ENCODE measurements around the gene SRGAP3.

The SRGAP3 gene

DNA sequence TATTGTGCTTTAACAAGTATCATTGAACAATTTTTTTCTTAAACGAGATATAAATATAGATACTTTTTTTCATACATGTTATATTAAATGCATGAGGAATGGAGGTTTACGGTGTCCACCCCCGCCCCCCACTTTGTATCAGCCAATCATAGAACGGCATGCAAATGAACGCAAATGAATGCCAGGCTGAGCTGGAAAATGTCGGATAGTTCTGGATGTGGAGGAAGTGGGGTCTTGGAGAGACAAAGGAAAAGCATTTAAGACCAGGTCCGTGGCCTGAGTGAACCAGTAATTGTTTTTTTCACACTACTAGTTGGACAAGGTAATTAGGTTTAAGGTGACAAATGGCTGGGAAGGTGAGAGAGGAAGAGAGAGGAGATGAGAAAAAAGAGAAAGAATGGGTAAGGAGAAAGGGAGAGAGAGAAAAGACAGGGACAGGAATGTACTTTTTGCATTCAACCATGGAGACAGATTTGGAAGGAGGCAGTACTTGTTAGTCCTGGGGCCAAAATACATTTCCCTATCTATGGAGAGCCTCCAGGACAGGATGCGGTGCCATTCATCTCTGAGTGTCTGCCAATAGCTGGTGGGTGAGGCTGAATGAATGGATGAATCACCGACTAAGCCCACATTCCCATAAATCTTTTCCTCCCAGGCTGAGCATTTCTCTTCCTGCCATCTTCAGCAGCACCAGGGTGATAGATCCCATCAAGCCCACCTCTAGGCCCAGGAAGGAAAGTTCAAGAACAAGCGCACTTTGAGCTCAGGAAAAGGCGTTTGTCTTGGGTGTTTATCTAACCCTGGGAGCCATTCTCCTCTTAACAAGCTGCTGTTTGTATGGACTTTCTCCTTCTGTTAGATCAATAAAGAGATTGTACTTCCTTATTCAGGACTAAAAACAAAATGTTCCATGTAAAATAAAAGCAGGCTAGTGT is 284.7 kb downstream of the SRGAP3 start:
- DNase-seq (ENCODE audit: low spot score), result no peak

DNA sequence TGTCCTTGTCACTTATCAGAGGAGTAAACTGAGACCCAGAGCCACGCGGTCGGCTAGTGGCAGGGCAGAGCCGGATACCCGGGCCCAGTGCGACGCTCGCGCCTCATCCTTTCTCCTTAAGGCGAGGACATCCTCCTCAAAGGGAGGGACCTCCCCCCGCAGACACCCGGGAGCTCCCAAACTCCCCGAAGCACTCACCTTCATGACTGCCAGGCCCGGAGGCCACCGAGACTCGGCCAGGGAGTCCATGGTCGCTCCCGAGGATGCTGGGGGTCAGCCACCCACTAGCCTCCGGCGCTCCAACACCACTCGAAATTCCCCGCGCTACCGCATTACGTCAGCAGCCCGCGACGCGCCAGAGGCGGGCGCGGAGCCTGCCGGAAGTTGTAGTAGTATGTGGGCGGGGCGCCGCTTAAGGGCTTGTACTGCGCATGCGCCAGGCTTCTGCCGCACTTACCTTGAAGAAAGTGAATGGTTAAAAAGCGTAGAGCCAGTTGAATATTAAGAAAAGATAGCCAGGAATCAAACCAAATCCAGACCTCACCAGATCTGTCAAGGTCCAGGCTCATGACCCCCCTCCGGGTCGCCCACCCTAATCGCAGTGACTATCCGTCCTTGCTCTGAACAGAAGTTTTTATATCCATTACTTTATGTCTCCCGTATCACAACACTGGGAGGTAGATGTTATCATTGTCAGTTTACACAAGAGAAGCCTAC is 286.2 kb downstream of the SRGAP3 start, which contains the start of gene RAD18:
Gene RAD18 (minus strand): TSS at position 336 of the 717 bp plus-strand sequence. CDS start 87 bp downstream, at position 249.
- peak; percentile 92 for DNase-seq (ENCODE audit: low spot score)

GRCh38 chr3:8962226-8962861 is 287.1 kb downstream of the SRGAP3 start:
- DNase-seq (ENCODE audit: low spot score), result no peak

DNA sequence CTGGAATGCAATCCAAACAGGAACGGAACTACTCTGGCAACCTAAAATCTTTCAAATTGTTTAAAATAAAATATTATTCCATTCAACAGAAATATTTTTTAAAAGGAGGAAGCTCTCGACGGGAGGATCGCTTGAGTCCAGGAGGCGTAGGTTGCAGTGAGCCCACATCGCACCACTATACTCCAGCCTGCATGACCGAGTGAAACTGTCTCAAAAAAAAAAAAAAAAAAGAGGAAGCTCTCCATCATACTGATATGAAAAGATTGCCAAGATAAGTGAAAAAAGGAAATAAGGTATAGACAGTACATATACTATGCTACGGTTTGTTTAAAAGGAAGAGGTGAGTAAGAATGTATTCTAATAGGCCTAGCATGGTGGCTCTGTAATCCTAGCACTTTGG is 289.8 kb downstream of the SRGAP3 start:
- no peak for DNase-seq (ENCODE audit: low spot score)

DNA sequence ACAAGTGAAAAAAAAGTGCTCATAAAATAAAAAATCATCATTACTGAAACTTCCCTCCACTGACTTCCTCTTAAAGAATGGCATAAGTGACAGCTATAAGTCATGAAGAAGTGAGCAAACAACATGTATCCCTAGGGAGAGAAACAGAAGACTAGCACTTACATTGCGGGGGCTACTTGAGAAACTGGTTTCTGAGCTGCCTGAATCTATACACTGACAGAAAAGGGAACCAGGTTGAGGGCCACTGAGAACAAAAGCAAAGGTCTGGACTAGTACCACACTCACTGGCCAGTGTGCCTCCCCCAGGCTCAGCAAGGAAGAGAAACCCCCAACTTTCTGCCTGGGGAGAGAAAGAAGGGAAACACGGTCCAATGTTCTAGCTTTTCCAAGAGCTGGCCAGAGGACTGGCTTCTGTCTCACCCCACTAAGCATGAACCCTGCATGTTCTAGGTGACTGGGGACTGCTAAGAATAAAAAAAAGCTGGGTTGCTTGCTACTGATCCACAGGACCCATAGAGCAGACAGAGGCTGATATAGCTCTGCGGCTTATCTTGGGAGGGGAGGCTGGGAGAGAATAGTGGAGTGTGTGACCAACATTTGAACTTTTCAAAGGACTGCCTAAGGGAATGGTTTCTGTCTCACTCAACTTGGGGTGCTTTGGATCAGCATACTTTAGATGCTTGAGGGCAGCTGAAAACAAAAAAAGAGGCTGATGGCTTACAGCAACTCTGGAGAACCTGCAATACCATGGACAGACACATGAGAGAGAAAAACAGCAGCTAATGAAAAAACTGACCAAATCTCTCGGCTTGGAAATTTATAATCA is 294.3 kb downstream of the SRGAP3 start:
- DNase-seq (ENCODE audit: low spot score), result no peak

GRCh38 chr3:8953313-8953712 is 296.1 kb downstream of the SRGAP3 start:
- no peak for DNase-seq (ENCODE audit: low spot score)

GRCh38 chr3:8952130-8952529 is 297.3 kb downstream of the SRGAP3 start:
- DNase-seq (ENCODE audit: low spot score), result no peak

DNA sequence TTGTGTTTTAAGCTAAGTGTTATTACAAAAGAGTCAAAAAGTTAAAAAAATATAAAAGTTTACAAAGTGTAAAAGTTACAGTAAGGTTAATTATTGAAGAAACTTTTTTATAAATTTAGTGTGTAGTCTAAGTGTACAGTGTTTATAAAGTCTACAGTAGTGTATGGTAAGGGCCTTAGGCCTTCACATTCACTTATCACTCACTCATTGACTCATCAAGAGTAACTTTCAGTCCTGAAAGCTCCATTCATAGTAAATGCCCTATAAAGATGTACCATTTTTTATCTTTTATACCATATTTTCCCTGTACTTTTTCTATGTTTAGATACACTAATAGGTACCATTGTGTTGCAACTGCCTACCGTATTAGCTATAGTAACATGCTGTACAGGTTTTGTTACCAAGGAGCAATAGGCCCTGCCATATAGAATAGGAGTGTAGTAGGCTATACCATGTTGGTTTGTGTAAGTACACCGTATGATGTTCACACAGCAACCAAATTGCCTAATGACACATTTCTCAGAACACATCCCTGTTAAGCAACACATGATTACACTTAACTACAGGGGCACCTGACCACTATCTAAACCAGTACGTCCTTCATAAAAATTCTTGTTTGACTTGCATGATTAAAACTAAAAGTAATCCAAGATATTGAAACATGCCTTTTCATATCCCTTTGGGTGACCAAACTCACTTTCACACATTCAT is 303.4 kb downstream of the SRGAP3 start:
- no peak for DNase-seq (ENCODE audit: low spot score)

GRCh38 chr3:8942746-8943488 is 306.5 kb downstream of the SRGAP3 start:
- no peak for DNase-seq (ENCODE audit: low spot score)

DNA sequence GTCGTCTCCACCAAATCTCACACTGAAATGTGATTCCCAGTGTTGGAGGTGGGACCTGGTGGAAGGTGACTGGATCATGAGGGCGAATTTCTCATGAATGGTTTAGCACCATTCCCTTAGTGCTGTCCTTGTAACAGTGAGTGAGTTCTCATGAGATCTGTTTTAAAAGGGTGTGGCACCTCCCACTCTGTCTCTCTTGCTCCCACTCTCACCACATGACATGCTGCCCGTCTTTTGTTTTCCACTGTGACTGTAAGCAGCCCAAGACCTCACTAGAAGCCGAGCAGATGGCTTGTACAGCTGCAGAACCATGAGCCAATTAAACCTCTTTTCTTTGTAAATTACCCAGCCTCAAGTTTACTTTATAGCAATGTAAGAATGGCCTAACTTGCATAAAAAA is 307.3 kb downstream of the SRGAP3 start:
- DNase-seq (ENCODE audit: low spot score), result no peak

GRCh38 chr3:8938021-8938420 is 311.4 kb downstream of the SRGAP3 start:
- no peak for DNase-seq (ENCODE audit: low spot score)

- no peak for DNase-seq (ENCODE audit: low spot score)
These were observed 312.1 kb downstream of the SRGAP3 start for GRCh38 chr3:8937064-8938020.

DNA sequence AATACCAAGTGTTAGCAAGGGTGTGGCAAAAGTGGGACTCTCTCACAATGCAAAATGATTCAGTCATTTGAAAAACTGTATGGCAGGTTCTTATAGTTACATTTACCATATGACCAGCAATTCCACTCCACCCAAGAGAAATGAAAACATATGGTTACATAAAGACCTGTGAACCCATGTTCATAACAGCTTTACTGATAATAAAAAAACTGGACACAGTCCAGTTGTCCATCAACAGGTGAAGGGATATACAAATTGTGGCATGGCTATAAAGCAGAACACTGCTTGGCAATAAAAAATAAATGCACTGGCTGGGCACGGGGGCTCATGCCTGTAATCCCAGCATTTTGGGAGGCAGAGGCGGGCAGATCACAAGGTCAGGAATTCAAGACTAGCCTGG is 316.9 kb downstream of the SRGAP3 start:
- DNase-seq (ENCODE audit: low spot score), result no peak

DNA sequence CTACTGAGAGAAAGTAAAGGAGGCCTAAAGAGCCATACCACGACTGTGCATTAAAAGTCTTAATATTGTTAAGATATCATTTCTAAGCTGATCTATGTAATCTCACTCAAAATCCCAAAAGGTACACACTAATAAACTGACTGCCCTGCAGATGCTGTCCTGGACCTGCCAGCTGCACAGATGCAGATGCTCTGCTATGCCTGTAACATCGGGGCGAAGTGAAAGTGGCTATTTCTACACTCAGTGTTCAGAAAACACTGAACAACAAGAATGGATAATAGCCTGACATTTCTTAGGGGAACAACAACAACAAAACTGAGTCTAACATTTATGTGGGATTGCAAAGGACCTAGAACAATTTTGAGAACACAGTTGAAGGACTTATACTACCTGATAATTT is 318.1 kb downstream of the SRGAP3 start:
- DNase-seq (ENCODE audit: low spot score), result no peak
